Activated CD4-positive, CD25-positive, alpha-beta regulatory T cell (primary cell): ENCODE results near the gene NHLH1.

ENCODE experiments used
- DNase-seq, 4 experiments: peaks; one replicate each; lab custom pipeline; 2025; lab: John Stamatoyannopoulos, UW

NHLH1 gene

DNA sequence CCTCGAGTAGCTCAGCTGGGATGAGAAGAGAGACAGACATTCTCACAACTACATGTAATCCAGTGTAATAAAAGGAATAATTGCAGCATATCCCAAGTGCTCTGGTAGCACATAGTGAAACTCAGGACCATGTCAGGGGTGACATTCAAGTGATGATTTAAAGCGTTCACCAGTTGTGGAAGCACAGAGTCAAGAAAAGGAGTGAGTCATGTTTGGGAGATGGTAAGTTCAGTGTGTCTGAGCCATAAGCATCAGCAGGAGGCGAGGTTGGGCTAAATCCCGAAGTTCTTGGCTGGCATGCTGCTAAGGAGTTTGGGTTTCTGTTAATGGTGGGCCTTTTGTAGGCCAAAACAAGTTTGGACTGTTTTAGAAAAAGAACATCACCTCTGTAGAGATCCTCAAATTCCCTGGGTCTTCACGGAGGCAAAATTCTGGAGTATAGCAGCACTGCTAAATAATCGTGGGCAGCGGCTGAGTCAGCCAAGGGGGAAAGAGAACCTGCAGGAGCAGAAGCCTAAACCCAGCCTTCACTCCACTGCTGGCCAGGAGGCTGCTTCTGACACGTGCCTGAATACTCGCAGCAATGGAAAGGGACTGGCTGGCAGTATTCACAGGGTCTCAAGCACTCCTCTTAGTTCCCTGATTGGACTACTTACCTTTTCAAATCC lies 7.2 kb upstream of the NHLH1 start:
- DNase-seq, result no peak

DNA sequence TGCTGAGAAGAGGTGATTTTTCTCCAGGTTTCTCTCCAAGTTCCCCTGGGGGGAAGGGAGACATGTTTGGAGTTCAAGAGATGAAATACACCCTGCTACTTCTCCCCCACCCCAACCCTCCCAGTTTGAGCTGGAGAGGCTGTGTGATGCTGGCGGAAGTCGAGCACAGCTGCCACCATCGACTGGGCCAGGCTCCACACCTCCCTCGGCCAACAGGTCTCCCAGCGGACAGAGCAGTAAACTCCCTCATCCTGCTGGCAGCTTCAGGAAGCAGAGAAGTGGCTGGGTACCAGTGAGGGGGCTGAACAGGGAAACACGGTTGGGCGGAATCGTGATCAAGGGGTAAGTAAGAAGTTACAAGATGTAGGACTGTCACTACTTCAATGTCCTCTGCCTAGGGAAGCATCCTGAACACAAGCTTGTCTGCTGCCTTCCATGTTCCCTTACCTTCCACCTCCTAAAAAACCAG lies 6.6 kb upstream of the NHLH1 start:
- DNase-seq, result no peak

DNA sequence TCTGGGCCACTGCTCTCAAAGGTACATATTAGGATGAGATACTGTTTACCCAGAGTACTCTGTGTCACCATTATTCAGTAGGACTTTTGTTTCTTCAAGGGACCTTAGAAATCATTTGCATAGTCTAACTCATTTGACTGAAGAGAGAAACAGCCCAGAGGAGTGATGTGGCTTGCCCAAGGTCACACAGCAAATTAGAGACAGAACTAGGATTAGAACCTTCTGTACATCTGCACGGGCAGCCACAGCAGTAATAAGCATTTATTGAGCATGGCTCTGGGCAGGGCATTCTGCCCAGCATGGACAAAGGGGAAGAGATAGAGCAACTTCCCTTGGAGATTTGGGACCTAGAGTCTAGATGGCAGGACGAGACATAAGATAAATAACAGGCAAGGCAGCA lies 5.7 kb upstream of the NHLH1 start:
- no peak for DNase-seq

DNA sequence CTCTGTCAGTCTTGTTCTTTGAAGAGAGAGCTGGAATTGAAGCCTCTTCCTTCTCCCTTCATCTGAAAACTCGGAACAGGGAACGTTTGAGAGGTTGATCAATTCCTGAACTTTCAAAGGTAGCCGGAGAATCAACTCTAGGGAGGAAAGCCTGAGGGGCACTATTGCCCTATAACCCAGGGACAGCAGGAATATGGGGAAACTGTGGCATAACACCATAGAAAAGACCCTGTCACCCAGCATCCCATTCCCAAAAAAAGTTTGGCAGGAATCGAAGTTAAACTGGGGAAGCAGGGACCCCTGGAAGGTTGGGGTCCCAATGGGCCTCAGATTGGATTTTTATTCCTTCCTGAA lies 5.1 kb upstream of the NHLH1 start:
- DNase-seq, result no peak

DNA sequence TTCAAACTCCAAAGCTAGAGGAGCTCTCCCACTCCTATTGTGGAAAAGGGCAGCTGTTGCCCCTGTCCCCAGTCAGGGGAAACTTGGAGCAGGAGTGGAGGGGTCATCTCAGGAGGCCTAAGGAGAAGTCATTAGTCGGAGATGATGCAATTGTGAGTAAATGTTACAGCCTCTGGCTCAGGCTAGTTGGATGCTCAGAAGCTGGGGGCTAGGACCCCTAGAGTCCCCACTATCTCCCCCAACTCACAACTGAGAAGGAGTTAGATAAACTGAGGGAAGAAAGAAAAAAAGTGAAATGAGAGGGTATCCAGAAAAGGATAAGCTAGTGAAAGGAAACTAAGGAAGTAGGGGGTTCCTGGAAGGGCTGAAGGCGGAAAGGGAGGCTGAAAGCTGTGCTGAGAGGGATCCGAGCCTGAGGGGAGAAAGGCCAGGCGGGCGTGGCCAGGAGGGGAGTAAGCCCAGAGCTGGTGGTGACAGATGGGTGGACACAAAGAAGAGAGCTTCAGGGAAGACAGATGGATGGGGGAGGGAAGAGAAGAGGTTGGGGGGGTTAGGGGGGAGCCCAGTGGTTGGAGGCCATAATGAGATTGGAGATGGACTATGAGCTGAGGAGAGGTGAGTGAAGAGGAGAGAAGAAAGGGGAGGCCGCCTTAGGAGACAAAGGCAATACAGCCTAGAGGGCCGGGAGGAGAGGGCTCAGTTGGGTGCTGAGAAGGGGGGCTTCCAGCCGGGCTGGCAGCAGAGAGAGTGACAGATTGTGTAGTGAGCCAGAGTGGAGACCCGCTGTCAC lies 4.5 kb upstream of the NHLH1 start:
- no peak for DNase-seq

DNA sequence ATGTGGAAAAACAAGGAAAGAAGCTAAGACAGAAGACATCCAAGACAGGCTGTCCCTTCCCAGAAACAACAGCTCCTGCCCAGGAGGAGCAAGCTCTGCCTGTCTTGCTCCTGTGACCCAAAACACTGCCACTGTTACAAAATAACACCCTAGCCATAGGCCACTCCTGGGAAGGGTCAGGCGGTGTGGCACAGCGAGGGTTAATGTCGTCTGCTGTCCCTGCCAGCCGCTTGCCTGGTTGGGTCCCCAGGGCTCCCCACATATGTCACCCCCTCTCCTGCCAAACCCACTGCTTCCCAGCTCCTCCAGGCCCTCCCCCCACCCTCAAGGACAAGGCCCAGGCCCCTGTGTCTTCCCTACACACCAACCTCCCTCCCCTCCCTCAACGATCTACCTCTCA lies 3.9 kb upstream of the NHLH1 start:
- DNase-seq, result no peak

DNA sequence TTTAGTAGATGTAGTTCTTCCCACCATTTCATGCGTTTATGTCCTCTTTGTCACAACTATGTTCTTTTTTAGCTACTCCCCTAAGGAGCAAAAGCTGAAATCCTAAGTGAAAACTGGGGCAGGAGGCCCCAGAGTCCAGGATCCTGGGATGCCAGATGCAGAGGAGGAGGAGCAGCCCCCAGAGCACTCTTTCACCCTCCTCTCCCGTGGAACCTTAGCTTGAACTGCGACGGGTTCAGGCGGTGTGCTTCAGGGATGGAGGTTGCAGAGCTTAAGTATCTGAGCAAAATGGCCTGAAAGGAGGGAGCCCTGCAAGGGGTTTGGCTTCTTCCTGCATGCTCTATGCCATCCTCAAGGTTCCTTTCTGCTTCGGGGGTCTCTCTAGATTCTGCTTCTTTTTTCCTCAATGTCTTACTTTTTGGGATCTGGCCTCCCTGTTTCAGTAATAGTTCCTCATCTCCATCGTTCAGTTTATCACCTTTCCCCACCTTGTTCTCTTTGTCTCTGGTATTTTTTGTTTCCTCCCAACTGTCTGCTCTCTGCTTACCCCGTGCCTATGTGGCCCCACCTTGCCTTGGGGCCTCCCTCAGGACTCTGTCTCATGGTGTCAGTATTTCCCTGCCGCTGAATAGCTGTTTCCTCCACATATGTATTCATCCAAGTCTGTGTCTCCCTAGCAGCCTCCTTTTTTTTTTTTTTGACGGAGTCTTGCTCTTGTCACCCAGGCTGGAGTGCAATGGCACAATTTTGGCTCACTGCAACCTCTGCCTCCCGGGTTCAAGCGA lies 2.7 kb upstream of the NHLH1 start:
- DNase-seq, result no peak

DNA sequence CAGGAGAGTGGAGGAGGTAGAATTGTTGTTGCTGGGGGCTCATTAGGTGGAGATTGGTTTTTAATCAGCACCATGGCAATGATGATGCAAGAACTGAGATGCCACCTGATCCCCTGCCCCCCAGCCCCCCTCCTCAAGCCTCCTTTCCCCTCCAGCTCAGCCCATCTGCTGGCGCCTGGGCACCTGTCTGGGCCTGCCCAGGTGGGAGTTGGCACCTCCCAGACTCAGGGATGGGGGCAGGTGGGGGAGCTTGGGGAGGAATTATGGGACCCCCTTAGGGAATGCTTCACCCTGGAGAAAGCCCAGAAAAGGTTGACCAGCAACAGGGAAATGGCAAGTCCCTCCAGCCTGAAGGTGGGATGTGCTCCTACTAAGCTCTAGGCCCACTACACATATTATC lies 1.5 kb upstream of the NHLH1 start:
- no peak for DNase-seq

DNA sequence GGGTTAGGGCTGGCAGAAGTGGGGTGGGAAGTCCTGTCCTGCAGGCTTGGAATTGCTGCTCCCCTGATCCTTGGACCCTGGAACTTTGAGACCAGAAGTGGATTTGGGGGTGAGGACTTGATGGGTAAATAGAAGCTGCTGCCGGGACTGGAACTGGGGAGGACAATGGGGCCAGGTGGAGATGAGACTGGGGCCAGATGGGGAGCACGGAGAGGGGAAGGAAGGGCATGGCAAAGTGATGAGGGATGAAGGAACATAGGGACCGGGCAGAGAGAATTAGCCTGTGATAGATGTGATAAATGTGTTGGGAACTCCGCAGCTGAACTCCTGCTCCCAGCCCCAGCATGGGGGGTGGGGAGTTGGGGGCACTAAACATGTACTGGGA lies 637 bp downstream of the NHLH1 start:
- DNase-seq, result no peak

DNA sequence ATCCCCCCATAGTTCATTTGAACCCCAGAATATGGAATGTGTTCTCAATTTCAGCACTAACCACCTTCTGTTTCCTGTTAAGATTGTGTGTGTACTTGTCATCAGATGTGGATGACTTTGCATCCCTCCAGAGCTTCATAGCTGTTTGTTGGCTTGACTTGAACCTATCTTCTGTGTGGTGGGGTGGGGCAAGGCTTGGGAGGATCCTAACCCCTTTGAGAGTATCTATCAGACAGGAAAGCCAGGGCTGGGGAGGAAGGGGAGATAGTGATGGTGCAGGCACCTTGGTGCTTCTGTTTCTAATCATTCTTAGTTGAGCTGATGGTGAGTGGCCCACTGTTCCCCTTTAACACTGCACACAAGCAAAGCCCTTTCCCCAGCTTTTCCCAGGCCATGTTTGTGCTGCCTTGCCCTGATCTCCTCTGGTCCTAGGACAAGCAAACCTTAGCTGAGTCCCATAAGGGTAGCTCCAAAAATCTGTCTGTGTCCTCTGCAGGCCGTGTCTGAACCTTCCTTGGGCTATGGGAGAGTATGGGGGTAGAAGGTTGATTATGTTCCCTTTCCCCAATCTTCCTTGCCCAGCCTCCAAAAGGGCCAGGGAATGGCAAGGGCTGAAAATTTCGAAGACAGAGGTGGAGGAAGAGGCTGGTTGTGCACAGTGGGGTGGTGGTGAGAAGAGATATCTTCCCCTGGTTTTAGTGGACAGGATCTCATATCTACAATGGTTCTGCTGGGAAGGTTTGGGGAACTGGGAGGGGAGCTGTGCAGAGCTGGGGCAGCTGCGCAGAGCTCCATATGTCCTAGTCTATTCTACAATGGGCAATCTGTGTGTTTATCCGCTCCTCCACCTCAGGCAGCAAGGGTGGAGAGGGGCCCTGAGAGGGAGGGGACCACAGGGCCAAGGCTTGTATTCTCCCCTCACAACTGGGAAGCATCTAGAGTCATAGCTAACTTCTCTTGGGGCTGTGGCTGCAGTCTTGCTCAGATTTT lies 1.4 kb downstream of the NHLH1 start:
- DNase-seq, result no peak

DNA sequence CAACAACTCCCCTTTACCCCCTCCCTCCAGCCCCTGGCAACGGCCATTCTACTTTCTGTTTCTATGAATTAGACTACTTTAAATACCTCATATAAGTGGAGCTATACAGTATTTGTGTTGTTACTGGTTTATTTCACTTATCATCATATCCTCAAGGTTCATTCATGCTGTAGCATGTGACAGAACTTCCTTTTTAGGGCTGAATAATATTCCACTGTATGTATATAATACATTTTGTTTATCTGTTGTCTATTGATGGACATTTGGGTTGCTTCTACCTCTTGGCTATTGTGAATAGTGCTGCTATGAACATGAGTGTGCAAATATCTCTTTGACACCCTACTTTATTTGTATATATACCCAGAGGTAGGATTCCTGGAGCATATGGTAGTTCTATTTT lies 2.2 kb downstream of the NHLH1 start:
- no peak for DNase-seq

DNA sequence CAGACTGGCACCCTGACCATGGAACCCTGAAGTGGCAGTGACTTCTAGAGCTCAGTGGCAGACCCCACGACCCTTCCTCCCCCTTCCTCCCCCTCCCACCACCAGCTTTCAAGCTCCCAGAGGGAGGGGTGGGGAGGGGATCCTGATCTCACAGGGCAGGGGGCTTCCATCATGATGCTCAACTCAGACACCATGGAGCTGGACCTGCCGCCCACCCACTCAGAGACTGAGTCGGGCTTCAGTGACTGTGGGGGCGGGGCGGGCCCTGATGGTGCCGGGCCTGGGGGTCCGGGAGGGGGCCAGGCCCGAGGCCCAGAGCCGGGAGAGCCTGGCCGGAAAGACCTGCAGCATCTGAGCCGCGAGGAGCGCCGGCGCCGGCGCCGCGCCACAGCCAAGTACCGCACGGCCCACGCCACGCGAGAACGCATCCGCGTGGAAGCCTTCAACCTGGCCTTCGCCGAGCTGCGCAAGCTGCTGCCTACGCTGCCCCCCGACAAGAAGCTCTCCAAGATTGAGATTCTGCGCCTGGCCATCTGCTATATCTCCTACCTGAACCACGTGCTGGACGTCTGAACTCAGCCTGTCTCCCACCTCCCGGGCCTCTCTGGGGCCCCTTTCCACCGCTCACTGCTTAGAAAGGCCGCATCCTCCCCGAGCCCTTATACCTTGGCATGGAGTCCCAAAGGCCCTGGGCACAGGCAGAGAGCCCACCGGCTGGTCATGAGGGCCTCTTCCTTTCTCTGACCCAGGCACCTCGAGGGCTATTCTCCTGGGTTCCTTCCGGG lies 3.9 kb downstream of the NHLH1 start:
- DNase-seq, result no peak

DNA sequence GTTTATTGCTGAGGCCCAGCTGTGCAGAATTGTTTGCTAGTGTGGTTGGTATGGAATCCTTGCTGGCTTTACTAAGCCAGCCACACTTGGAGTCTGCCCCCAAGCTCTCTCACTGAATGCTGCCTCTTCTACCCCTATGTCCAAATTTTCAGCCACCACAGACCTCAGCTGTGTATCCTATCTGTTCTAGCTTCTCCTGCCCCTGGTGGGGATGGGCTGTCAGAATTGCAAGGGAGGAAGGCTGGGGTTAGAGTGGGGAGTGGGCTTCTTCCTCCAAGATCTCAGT lies 4.4 kb downstream of the NHLH1 start:
- no peak for DNase-seq

DNA sequence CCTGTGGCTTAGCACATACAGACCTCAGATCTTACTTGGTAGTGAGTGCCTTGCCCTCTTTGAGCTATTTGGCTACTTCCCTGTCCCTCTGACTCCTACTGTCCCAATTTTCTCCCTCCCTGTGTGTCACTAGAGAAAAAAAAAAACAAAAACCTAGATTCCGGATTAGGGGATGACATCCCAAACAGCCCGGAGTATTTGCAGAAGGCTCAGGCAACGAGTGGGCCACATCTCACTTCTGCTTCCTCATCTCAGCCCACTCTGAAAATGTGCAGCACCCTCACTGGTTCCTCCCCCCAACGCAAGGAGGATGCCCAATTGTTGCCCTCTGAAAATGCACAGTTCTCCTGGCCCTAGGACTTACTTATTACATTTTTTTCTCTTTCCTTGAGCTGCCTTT lies 4.9 kb downstream of the NHLH1 start:
- no peak for DNase-seq

DNA sequence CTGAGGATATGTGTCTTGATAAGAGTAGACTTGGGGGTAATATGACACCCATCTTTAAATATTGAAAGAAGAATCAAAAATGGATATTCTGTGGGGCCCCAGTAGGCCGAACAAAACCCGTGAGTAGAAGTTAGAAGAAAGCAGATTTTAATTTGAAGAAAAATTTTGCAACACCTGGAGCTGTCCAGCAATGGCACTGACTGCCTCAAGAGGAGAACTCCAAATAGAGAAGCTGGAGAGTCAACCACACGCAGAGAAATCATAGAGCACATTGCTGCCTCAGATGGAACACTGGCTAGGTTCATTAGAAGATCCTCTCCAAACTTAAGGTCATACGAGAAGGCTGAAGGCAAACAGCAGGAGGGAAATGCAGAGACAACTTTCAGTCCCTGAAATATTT lies 6.8 kb downstream of the NHLH1 start:
- no peak for DNase-seq

DNA sequence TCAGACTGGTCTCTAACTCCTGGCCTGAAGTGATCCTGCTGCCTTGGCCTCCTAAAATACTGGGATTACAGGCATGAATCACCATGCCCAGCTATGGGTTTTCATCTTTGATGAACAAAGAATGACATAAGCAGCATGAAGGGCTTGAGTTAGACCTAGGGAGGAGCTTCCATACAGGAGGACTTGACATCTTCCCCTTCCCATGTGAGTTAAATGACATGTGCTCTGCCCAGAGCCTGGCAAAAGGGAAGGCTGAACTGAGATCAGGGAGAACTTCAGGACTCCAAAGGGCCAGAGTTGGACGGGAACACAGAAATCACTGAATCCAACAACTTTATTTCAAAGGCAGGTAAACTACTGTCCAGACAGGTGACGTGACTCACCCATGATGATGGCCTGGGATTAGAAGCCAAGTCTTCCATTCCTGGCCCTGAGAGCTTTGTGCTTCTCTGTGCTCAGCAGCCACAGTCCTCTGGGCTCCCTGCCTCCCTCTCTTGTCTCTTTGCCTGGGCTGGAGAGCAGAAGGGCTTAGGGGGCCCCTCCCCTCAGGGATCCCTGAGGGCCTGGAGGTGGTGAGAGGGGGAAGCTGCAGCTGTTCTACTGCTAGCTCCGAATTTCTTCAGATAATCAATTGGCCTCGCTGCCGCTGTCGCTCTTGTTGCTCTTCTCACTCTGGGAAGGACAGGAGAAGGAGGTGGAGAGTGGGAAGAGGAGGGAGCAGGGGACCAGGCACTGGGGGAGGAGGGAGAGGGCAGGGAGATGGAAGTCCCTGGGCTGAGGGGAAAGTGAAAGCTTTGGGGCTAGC lies 7.6 kb downstream of the NHLH1 start:
- DNase-seq, result no peak

DNA sequence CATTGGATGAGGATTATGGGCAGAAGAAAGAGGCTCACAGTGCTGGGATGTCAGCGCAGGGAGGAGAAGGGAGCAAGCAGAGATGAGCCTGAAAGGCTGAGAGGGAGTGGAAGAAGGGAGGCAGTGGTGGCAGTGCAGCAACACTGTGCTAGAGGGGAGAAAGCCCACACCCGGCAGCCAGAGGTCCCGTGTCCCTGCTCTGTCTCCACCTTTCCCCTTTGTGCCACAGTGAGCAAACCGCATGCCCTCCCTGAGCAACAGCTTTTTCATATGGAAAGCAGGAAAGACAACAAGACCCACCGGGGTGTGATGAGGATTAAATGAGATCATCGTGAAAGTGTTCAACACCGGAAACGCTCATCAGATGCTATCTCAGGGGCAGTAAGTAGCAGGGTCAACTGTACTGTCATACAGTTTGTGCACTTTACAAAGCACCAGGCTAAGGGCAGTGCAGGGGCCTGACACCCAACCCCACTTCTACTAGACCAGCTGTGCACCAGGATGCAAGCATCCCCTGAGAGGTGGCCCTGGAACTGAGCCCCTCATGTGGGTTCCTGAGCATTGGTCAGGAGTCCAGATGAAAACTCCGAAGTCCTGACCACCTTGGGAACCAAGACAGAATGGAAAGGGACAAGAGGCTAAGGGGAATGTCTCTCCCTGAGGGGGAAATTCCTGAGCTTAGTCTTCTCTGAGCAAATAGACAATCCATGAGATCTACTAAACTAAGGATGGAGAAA lies 9.1 kb downstream of the NHLH1 start:
- DNase-seq, result no peak

DNA sequence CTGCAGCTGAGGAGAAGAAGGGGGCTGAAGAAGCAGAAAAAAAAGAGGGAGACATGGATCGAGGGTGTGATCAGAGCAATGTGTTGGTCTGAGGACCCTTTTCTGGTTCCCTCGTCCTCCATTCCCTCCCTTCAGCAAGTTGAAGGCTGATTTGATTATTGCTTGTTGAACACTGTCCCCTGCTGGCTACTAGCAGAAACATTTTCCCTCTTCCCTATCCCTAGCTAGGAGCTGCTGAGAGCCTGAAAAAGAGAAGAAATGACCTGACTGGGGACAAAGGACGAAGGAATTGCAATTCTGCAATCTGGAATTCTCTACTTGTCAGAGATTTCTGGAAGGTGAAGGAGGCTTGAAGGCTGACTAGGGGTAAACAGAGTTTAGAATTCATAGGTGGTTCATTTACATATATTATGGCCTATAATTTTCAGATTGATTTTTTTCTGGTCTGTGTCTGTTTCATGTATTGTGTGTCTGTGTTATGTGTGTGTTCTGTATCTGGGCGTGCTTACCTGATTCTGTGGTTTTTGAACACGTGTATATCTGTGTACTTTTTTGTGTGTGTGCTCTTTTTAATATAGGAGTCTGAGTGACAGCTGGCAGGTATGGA lies 9.8 kb downstream of the NHLH1 start:
- no peak for DNase-seq

DNA sequence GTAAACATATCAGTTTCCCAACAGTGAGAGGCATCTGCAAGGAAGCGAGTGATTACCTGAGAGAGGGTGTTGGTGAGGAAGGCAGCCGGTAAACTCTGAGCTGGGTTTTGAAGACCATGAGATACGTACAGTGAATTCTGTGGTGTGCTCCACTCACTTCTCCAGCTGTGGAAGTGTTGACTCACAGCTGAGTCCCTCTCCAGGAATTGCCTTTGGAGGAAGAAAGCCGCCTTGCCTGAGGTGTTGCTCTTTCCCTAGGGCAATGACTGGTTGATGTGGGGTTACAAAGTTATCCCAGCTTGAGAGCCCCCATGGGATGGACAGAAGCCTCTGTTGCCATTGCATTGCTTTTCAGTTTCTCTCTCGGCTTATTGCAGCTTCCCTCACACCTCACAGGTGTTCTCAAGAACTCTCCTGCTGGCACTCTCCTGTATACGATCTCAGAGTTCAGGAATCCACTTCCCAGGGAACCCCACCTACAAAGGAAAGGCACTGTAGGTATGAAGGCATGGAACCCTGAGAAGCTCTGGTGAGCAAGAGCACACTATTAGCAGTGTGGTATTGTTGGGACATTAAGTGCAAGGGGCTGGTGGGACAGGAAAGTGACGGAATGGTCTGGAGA lies 10.8 kb downstream of the NHLH1 start:
- no peak for DNase-seq
